SU-DHL-6 (cell line): ENCODE measurements around the gene PACS1.
A peak's percentile ranks its signal among the peaks of the same experiment; 100 is the strongest.

ENCODE experiments used
- H2AFZ ChIP-seq: fragments of 200-600 bp; sonication (generic); 2 replicates; pipeline ENCODE4 v1.6.1; 2014; ENCODE audit warnings: low read depth, mild to moderate bottlenecking, moderate library complexity, mixed read lengths, antibody characterized with exemption, low read length; ENCODE audit not compliant: severe bottlenecking
- H3F3A ChIP-seq: fragments of 200-600 bp; shearing (Covaris generic); 2 replicates; pipeline ENCODE4 v1.6.0; 2016; ENCODE audit warnings: antibody characterized with exemption, mild to moderate bottlenecking; ENCODE audit not compliant: insufficient read depth
- H3K27ac ChIP-seq: fragments of 200-600 bp; sonication (generic); 2 replicates; pipeline ENCODE4 v1.5.1; 2016; ENCODE audit warnings: low read depth, mild to moderate bottlenecking, low read length, moderate library complexity, mixed read lengths
- H3K27me3 ChIP-seq: fragments of 200-600 bp; sonication (generic), shearing (Covaris generic); 2 replicates; pipeline ENCODE4 v1.6.0; 2014; ENCODE audit warnings: mild to moderate bottlenecking, low read length
- H3K36me3 ChIP-seq: fragments of 200-600 bp; sonication (generic); 2 replicates; pipeline ENCODE4 v1.6.1; 2014; ENCODE audit warnings: mild to moderate bottlenecking, low read length, mixed read lengths
- H3K4me2 ChIP-seq: fragments of 300-600, 200-600 bp; shearing (Covaris generic), sonication (generic); 2 replicates; pipeline ENCODE4 v1.6.0; 2014; ENCODE audit warnings: low read length, low read depth, mild to moderate bottlenecking; ENCODE audit not compliant: poor library complexity, severe bottlenecking
- H3K4me3 ChIP-seq: fragments of 200-600 bp; sonication (generic); 2 replicates; pipeline ENCODE4 v1.5.1; 2014; ENCODE audit warnings: antibody characterized with exemption, low read length, mild to moderate bottlenecking, mixed read lengths; ENCODE audit not compliant: insufficient read depth, poor library complexity, severe bottlenecking
- H3K79me2 ChIP-seq: fragments of 200-600 bp; sonication (generic); 2 replicates; pipeline ENCODE4 v1.6.1; 2014; ENCODE audit warnings: mild to moderate bottlenecking, low read length, moderate library complexity; ENCODE audit not compliant: insufficient read depth
- H3K9ac ChIP-seq: fragments of 200-600 bp; sonication (generic); 2 replicates; pipeline ENCODE4 v1.7.0; 2014; ENCODE audit warnings: mild to moderate bottlenecking, low read length
- H3K9me2 ChIP-seq: fragments of 200-600 bp; sonication (generic); replicated peaks from 2 replicates; pipeline ENCODE4 v1.6.1; 2014; ENCODE audit warnings: low read length; ENCODE audit not compliant: insufficient read depth
- H3K9me3 ChIP-seq: fragments of 200-600 bp; sonication (generic); 2 replicates; pipeline ENCODE4 v1.6.1; 2014; ENCODE audit warnings: low read length, mixed read lengths; ENCODE audit not compliant: insufficient read depth
- H4K20me1 ChIP-seq: fragments of 200-600 bp; sonication (generic); 2 replicates; pipeline ENCODE4 v1.6.1; 2014; ENCODE audit warnings: low read depth, mild to moderate bottlenecking, antibody characterized with exemption, low read length, moderate library complexity, mixed read lengths
- CTCF ChIP-seq: fragments of 200-600 bp; sonication (generic); IDR thresholded peaks from one replicate; pipeline ENCODE4 v1.5.1; 2017; ENCODE audit warnings: antibody characterized with exemption, mild to moderate bottlenecking, low read length, moderate library complexity; ENCODE audit not compliant: insufficient read depth, poor library complexity, severe bottlenecking
- EZH2phosphoT487 ChIP-seq: fragments of 200-600 bp; sonication (generic), shearing (Covaris generic); conservative IDR thresholded peaks from 2 replicates; pipeline ENCODE4 v1.6.1; 2018; ENCODE audit warnings: mild to moderate bottlenecking, antibody characterized with exemption, low read length, moderate library complexity, mixed read lengths

The PACS1 gene

DNA sequence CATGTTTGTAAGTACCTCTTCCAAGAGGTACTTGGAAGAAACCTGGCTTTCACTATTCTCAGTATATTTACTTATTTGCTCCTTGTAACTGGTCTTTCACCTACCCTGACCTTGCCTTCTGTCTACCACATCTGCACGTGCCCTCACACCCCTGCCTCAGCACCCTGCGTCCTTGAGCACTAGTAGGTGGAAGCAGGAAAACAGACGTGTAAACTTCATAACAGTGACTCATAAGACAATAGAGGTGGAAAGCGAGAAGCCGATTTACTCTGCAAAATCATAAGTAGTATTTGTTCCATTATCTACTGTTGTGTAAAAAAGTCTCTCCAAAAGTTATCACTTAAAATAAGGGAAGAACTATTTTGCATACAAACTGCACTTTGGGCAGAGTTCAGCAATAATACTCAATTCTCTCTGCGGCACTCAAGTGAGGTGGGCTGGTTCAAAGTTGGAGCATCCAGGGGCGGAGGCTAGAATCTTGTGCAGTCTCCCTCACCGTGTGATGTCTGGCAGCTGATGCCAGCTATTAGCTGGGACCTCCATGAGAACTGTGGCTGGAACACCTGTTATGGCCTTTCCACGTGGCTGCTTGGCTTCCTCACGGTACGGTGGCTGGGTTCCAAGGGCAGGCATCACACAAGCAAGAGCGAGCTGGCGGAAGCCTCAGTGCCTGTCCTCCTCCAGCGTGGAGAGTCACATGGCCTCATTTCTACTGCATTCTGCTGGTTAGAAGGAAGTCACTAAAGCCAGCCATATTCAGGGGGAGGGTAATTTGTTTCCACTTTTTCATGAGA lies 30.4 kb downstream of the PACS1 start:
- TF ChIP-seq EZH2phosphoT487 (no peak), CTCF (no peak)
- Histone ChIP-seq H4K20me1 (no peaks in the 10 kb centered on the region), H3K9ac (peak overlapping the region; percentile 21; the same call in 1 of the 2 replicates), H3K9me3 (no peaks in the 10 kb centered on the region), H3K27me3 (no peaks in the 10 kb centered on the region), H3K4me3 (no peak overlapping the region), H3K36me3 (no peaks in the 10 kb centered on the region), H2AFZ (peak overlapping the region; percentile 29), H3K9me2 (no peaks in the 10 kb centered on the region), H3K4me2 (peak overlapping the region; percentile 49), H3K27ac (0 out of 2 replicates have a peak overlapping the region, but pooled peaks have one; percentile 5), H3F3A (peaks cover 12% of the 10 kb centered on the region), H3K79me2 (no peaks in the 10 kb centered on the region)

DNA sequence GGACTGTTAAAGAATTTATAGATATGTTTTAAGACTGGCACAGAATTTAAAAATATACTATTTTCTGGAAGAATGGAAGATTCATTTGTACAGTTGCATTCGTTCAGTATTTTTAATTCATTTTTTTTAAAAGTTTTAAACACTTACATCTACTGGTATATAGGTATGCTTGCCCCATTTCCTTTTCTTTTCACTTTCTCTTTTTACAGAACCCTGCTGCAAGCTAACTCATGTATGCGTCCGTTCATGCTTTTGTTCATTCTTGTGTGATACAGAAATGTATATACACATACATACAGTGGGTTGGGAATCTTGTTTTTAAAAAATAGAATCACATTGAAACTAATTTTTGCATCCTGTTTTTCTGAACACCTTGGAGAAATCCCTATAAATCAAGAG lies 31.0 kb downstream of the PACS1 start:
- H3K9me2 ChIP-seq = no peaks in the 10 kb centered on the region
- H3K9me3 ChIP-seq = no peaks in the 10 kb centered on the region
- TF ChIP-seq EZH2phosphoT487 (no peak), CTCF (no peak)
- peaks cover 12% of the 10 kb centered on the region for H3F3A ChIP-seq
- no peaks in the 10 kb centered on the region for H3K79me2 ChIP-seq
- H3K4me2 ChIP-seq = peak overlapping the region; percentile 49
- H3K27ac ChIP-seq = 0 out of 2 replicates have a peak overlapping the region, but pooled peaks have one; percentile 5
- peak overlapping the region; percentile 10 for H3K4me3 ChIP-seq
- H3K9ac ChIP-seq = peak overlapping the region; percentile 26; the same call in 1 of the 2 replicates
- no peaks in the 10 kb centered on the region for H3K36me3 ChIP-seq
- no peaks in the 10 kb centered on the region for H4K20me1 ChIP-seq
- H3K27me3 ChIP-seq = no peaks in the 10 kb centered on the region
- peak overlapping the region; percentile 29 for H2AFZ ChIP-seq

GRCh38 chr11:66104057-66104638 lies 34.1 kb downstream of the PACS1 start:
- no peaks in the 10 kb centered on the region for H4K20me1 ChIP-seq
- H3K27ac ChIP-seq = no peak overlapping the region
- TF ChIP-seq EZH2phosphoT487 (no peak), CTCF (no peak)

More at GRCh38 chr11:66104057-66104638, 34.1 kb downstream of the PACS1 start:
- no peak overlapping the region for H3K9ac ChIP-seq
- no peak overlapping the region for H2AFZ ChIP-seq
- no peaks in the 10 kb centered on the region for H3K9me2 ChIP-seq
- H3K4me3 ChIP-seq = no peak overlapping the region
- no peaks in the 10 kb centered on the region for H3K27me3 ChIP-seq
- H3K79me2 ChIP-seq = no peaks in the 10 kb centered on the region
- H3K9me3 ChIP-seq = no peaks in the 10 kb centered on the region
- peaks cover 9% of the 10 kb centered on the region for H3F3A ChIP-seq
- no peak overlapping the region for H3K4me2 ChIP-seq
- no peaks in the 10 kb centered on the region for H3K36me3 ChIP-seq
